Measurements from ENCODE around the gene ADAMTS18. TPM values are rescaled to one million over a fixed set of nuclear protein-coding genes. Genes with fewer than 3 reads are reported as not detected.
"Not testable (repeated sequence)": the region's sequence is repeated elsewhere in the genome, so short reads cannot be mapped to it uniquely, and the experiment has no call there.

The ADAMTS18 gene
- polyA plus RNA-seq, 2 of the 4 experiments (the other 2 are of a cell fraction) = 0.03 TPM; not detected in 1

DNA sequence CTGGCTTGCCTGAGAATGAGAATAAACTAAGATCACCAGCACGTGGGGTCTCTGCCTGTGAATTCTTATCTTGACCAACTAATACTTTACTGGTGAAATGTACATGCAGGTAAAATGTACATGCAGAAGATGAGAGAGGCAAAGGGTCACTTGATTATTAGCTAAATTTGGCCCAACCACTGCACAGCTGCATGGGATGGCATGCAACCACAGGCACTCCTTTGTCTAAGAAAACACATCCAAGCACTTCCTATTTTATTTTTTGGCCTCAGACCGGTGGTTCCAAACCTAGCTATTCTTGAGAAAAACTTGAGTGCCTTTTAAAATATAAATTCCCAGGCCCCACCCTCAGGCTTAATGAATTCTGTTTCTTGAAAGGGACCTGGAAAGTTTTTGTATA, 157.7 kb downstream of the ADAMTS18 start:
- CTCF ChIA-PET = interaction anchor here (0.9 to 1.1 kb wide), 3 partner anchors 41 to 307 kb away, joined by 3 to 4 read pairs (median 3); no protein-coding TSS in a partner anchor
- Histone ChIP-seq H3K27ac (no peak overlapping the region), H3K9me3 (no peaks in the 10 kb centered on the region), H3K4me3 (no peak overlapping the region), H3K4me2 (no peak overlapping the region), H3K4me1 (no peaks in the 10 kb centered on the region)
- POLR2A ChIA-PET = interaction anchor here (0.6 kb wide), 1 partner anchor 44 kb away, joined by 3 read pairs; no protein-coding TSS in a partner anchor
- DNase-seq (ENCODE audit: low read depth in 1 of 2, low spot score in 1 of 2) (no peak), ATAC-seq (no peak), FAIRE-seq (no peak)
- 77% methylated on average over 2 of the region's 2 CpGs for WGBS (ENCODE audit: missing lambda C conversion rate)
- TF ChIP-seq CEBPB (IDR thresholded peaks at IDR 0.05) (no peak), RAD21 (conservative IDR thresholded peaks at IDR 0.05 in 1 of 2, IDR thresholded peaks at IDR 0.05 in 1 of 2) (no peak), POLR2AphosphoS2 (conservative IDR thresholded peaks at IDR 0.05; ENCODE audit: low read length) (no peak), HEYL (CRISPR knock-in tag; IDR thresholded peaks at IDR 0.05) (no peak), JUNB (IDR thresholded peaks at IDR 0.05) (no peak), ZNF302 (CRISPR knock-in tag; IDR thresholded peaks at IDR 0.05) (no peak), ZC3H11A (IDR thresholded peaks at IDR 0.05) (no peak), CHD4 (IDR thresholded peaks at IDR 0.05; ENCODE audit: borderline replicate concordance) (no peak), BHLHE40 (IDR thresholded peaks at IDR 0.05; ENCODE audit: low read depth, low read length) (no peak), MYC (IDR thresholded peaks at IDR 0.05; ENCODE audit: borderline replicate concordance, low read length) (no peak)
- TF ChIP-seq, protein P1, sequence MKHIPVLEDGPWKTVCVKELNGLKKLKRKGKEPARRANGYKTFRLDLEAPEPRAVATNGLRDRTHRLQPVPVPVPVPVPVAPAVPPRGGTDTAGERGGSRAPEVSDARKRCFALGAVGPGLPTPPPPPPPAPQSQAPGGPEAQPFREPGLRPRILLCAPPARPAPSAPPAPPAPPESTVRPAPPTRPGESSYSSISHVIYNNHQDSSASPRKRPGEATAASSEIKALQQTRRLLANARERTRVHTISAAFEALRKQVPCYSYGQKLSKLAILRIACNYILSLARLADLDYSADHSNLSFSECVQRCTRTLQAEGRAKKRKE (CRISPR knock-in tag; IDR thresholded peaks at IDR 0.05; ENCODE audit: low read depth) = no peak
- TF ChIP-seq, protein P2, sequence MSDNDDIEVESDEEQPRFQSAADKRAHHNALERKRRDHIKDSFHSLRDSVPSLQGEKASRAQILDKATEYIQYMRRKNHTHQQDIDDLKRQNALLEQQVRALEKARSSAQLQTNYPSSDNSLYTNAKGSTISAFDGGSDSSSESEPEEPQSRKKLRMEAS (IDR thresholded peaks at IDR 0.05) = no peak

DNA sequence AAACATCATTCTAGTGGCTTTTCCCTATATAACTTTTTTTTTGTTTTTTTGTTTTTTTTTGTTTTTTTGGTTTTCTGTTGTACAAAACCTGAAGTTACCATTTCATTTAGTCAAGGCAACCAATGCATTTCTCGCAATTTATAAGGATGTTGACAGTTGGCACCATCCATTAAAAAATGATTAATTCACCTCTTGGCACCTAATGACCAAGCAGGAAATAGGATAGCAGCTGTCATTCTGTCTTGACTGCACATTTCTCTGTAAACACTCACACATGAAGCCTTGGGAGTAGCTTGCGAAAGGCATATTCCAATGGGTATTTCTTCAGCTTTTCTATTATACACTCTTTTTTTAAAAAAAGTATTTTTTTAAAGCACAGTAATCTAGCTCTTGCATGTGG, 158.2 kb downstream of the ADAMTS18 start:
- DNase-seq (ENCODE audit: low read depth in 1 of 2, low spot score in 1 of 2) (no peak), FAIRE-seq (peak; percentile 49), ATAC-seq (no peak)
- CTCF ChIA-PET = interaction anchor here (1.1 kb wide), 1 partner anchor 40 kb away, joined by 4 read pairs; no protein-coding TSS in a partner anchor
- TF ChIP-seq, protein P3, sequence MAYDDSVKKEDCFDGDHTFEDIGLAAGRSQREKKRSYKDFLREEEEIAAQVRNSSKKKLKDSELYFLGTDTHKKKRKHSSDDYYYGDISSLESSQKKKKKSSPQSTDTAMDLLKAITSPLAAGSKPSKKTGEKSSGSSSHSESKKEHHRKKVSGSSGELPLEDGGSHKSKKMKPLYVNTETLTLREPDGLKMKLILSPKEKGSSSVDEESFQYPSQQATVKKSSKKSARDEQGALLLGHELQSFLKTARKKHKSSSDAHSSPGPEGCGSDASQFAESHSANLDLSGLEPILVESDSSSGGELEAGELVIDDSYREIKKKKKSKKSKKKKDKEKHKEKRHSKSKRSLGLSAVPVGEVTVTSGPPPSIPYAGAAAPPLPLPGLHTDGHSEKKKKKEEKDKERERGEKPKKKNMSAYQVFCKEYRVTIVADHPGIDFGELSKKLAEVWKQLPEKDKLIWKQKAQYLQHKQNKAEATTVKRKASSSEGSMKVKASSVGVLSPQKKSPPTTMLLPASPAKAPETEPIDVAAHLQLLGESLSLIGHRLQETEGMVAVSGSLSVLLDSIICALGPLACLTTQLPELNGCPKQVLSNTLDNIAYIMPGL (CRISPR knock-in tag; IDR thresholded peaks at IDR 0.05; ENCODE audit: borderline replicate concordance) = no peak
- no peak overlapping the region for H3K4me2 ChIP-seq
- no peak overlapping the region for H3K27ac ChIP-seq
- no peak overlapping the region for H3K4me3 ChIP-seq
- no peaks in the 10 kb centered on the region for H3K4me1 ChIP-seq
- WGBS (ENCODE audit: missing lambda C conversion rate) = 86% methylated on average over 2 of the region's 2 CpGs
- no peaks in the 10 kb centered on the region for H3K9me3 ChIP-seq
- POLR2A ChIA-PET = interaction anchor here (0.6 kb wide), 1 partner anchor 44 kb away, joined by 3 read pairs; no protein-coding TSS in a partner anchor

DNA sequence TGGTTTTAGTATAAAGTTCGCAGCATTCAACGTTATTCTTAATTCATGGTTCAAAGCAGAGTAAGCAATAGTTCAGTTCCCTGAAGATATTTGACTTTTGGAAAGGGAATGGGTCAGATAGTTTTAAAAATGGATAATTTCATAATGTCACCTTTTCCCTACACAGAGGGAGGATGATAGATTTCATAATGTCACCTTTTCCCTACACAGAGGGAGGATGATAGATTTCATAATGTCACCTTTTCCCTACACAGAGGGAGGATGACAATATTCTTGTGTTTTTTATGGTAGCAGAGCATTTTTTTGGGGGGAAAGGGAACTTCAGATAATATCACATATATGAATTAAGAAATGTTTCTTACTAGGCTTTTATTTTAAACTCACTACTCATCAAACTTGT, 159.5 kb downstream of the ADAMTS18 start:
- CTCF ChIA-PET = interaction anchor here (0.9 to 1.0 kb wide), 2 partner anchors 307 to 309 kb away, joined by 3 to 4 read pairs; no protein-coding TSS in a partner anchor
- ATAC-seq; POLR2A ChIA-PET; FAIRE-seq; DNase-seq (ENCODE audit: low read depth in 1 of 2, low spot score in 1 of 2); H3K9me3 ChIP-seq; H3K4me3 ChIP-seq; H3K27ac ChIP-seq; H3K4me1 ChIP-seq; H3K4me2 ChIP-seq: not testable (repeated sequence)
- 89% methylated on average over 2 of the region's 2 CpGs for whole genome bisulfite sequencing (ENCODE audit: missing lambda C conversion rate)

DNA sequence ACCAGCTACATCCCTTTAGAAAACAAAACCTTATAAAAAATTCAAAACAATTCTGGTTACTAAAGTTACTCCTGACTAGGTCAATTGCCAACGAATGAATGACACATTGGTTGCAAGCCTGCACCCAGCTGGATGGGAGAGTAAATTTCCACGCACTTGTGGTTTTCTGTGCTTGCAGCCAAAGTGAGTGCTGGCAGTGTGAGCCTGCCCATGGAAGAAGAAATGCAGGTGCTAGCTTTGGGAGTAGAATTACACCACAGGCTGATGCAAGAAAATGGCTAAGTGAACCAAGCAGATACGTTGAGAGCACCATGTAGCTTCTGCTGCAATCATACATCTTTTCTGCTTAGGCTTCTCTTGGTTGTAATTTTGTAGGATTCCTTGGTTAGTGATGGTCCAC, 161.0 kb downstream of the ADAMTS18 start:
- no peak for DNase-seq (ENCODE audit: low read depth in 1 of 2, low spot score in 1 of 2)
- H3K4me3 ChIP-seq = no peak overlapping the region
- POLR2A ChIA-PET = no interaction called here
- TF ChIP-seq, protein P4, sequence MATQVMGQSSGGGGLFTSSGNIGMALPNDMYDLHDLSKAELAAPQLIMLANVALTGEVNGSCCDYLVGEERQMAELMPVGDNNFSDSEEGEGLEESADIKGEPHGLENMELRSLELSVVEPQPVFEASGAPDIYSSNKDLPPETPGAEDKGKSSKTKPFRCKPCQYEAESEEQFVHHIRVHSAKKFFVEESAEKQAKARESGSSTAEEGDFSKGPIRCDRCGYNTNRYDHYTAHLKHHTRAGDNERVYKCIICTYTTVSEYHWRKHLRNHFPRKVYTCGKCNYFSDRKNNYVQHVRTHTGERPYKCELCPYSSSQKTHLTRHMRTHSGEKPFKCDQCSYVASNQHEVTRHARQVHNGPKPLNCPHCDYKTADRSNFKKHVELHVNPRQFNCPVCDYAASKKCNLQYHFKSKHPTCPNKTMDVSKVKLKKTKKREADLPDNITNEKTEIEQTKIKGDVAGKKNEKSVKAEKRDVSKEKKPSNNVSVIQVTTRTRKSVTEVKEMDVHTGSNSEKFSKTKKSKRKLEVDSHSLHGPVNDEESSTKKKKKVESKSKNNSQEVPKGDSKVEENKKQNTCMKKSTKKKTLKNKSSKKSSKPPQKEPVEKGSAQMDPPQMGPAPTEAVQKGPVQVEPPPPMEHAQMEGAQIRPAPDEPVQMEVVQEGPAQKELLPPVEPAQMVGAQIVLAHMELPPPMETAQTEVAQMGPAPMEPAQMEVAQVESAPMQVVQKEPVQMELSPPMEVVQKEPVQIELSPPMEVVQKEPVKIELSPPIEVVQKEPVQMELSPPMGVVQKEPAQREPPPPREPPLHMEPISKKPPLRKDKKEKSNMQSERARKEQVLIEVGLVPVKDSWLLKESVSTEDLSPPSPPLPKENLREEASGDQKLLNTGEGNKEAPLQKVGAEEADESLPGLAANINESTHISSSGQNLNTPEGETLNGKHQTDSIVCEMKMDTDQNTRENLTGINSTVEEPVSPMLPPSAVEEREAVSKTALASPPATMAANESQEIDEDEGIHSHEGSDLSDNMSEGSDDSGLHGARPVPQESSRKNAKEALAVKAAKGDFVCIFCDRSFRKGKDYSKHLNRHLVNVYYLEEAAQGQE (IDR thresholded peaks at IDR 0.05) = no peak
- TF ChIP-seq, protein P5, sequence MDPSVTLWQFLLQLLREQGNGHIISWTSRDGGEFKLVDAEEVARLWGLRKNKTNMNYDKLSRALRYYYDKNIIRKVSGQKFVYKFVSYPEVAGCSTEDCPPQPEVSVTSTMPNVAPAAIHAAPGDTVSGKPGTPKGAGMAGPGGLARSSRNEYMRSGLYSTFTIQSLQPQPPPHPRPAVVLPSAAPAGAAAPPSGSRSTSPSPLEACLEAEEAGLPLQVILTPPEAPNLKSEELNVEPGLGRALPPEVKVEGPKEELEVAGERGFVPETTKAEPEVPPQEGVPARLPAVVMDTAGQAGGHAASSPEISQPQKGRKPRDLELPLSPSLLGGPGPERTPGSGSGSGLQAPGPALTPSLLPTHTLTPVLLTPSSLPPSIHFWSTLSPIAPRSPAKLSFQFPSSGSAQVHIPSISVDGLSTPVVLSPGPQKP (IDR thresholded peaks at IDR 0.05; ENCODE audit: low read depth, low read length) = no peak
- no peak for FAIRE-seq
- CTCF ChIA-PET = no interaction called here
- no peak overlapping the region for H3K4me2 ChIP-seq
- WGBS (ENCODE audit: missing lambda C conversion rate) = 41% methylated on average over 3 of the region's 3 CpGs
- no peak overlapping the region for H3K27ac ChIP-seq
- H3K9me3 ChIP-seq = no peaks in the 10 kb centered on the region
- no peaks in the 10 kb centered on the region for H3K4me1 ChIP-seq
- ATAC-seq = no peak
